Right ventricle myocardium superior (tissue), 1 donor: ENCODE data around the gene FAM72B. TPM values are rescaled to one million over a fixed set of nuclear protein-coding genes. Genes with fewer than 3 reads are reported as not detected.
"Not testable (repeated sequence)": the region's sequence is repeated elsewhere in the genome, so short reads cannot be mapped to it uniquely, and the experiment has no call there.

ENCODE experiments used
- ATAC-seq: fragments of 200-7000 bp; cut with Tn5 transposase; one replicate; pipeline ENCODE4 v1.9.1; 2020; ENCODE audit warnings: mild to moderate bottlenecking; ENCODE audit not compliant: poor library complexity
- DNase-seq: peaks from one replicate; pipeline ENCODE4 v3.0.0-alpha.2; 2020
- intact Hi-C: fragments of 100-400 bp; cut with DNase I; formaldehyde crosslinking; loops from one replicate; pipeline ENCODE4 v1.11.2; 2022
- long read RNA-seq: library from polyadenylated mRNA; unstranded; transcript quantifications from one replicate; pipeline ENCODE4 v2.0.0, GENCODE V29; 2021
- total RNA-seq: library from RNA; stranded (reverse); fragmentation: NEBNext Ultra II Directional; extraction: Animal tissue kit (Norgen Biotek cat#: 25700); gene quantifications from one replicate; pipeline ENCODE4 v1.2.1, GENCODE V29; 2021
- donor health status: DM: no; HTN: yes; CAD: no; lungs with severe emphysema.

The FAM72B gene
- not detected for total RNA-seq
- long read RNA-seq, partial matches to known transcripts, result 0 of 2 reads
- long read RNA-seq, other reads (novel, unspliced or antisense), result 0 of 2 reads

DNA sequence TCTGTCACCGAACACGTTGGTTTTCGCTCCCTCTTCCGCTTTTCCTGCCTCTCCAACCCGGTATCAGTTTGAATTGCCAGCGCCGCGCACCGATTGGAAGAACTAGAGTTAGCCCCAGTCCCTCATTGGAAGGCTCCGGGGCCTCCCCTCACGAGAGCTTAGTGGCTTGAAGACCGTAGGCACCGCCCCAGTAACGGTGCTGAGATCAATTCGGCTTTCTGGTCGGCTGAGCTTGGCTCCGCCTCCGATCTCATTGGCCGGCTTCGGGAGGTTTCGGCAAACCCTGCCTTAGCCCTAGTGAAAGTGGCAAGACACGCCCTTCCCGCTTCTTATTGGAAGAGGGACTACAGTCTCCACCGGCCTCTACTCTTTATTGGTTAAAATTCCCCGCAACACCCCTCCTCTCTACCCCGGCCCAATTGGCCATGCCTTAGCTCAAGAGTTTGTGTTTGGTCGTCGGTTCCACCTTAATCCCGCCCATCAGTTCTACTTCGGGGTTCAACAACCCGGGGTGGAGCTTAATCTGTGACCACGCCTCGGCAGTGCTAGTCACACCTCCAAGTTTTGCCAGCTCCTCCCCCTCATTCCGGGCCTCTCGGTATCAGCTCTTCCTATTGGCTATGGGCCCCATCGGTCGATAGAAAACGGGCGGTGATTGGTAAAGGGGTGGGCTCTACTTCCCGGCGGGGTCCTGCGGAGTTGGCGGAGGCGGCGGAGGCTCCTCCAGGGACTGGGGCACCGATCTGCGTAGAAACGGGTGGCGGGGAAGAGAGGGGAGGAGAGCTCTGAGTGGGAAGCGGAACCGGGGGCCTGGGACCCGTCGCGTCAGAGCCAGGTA lies at the start of gene FAM72B, which contains the start of gene SRGAP2C:
Gene FAM72B (minus strand): TSS at position 51 of the 838 bp plus-strand sequence. CDS start 851 bp downstream, outside the sequence.
Gene SRGAP2C (plus strand): TSS at position 686 of the 838 bp plus-strand sequence. CDS start 2,472 bp downstream, outside the sequence.
- peak; percentile 89 for ATAC-seq
- peak; percentile 93 for DNase-seq
- intact Hi-C loops, result not testable (repeated sequence)

DNA sequence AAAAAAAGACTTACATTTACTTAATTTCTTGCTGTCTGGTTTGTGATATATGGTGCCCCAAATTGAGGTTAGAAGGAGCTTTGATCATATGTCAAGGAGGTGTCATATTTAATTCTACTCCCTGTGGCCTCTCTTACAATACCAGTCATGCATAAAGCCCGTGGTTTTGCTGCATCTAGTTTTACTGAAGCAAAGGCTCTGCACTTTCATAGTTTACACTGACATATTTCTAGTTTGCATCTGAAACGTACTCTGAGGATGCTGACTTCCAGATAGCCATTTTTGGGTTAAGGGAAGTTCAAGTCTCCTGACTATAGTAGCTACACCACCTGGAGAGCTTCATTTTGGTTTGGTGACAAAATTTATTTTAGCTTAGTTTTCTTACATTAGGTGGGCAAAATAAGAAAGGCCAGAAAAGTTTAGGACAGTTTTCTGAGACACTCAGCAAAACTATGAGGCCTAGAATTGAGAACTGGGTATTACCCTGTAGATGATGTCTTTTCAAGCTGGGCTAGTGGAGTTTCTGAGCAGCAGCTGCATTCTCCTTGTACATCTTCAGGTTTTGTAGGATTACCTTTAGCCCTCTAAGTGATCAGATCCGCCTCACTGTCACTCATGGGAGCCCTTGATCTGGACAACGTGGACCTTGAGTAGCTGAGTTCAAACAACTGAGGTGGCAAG lies 48.4 kb upstream of the FAM72B start:
- DNase-seq, result not testable (repeated sequence)

DNA sequence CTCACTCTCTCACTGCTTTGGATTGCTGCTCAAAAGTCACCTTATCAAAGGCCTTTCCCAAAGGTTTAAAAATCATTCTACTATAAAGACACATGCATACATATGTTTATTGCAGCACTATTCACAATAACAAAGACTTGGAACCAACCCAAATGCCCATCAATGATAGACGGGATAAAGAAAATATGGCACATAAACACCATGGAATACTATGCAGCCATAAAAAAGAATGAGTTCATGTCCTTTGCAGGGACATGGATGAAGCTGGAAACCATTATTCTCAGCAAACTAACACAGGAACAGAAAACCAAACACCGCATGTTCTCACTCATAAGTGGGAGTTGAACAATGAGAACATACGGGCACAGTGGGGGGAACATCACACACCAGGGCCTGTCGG lies 46.5 kb upstream of the FAM72B start:
- DNase-seq, intact Hi-C loops, ATAC-seq: not testable (repeated sequence)

More for the DNA sequence above, 48.4 kb upstream of the FAM72B start:
- intact Hi-C loops, ATAC-seq: not testable (repeated sequence)

DNA sequence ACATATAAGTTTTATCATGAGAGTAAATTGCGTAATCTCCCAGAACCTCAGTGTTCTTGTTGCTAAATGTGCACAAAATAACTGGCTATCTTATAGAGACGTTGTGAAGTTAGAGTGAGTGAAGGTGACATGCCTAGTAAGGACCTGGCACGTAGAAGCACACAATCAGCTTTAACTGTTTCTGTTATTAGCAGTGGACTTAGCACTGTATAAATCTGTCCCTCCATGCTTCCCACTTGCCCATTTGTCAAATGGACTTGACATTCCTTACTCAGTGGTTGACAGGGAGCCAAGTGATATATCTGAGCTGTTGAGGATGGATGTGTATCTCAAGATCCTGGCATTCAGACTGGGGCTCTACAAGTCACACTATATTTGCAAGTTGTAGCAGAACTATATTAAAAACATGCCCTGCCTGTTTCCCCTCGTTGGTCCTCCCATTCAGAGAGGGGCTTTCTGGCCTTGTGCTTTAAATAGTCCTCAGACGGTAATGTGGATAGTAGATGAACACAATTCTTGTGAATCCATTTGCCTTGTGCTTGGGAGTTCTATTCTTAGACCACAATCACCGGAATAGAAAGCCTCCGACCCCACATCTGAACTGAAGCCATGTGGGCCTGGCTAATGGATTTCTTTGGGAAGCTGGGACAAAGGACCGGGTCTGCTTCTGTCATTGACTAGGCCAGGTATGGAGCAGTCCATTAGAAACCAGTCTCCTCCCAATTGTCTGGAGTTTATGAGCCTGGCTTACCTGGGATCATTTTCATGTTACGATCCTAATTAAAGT lies 43.6 kb upstream of the FAM72B start:
- intact Hi-C loops, DNase-seq: not testable (repeated sequence)
- ATAC-seq, result peak; percentile 58

DNA sequence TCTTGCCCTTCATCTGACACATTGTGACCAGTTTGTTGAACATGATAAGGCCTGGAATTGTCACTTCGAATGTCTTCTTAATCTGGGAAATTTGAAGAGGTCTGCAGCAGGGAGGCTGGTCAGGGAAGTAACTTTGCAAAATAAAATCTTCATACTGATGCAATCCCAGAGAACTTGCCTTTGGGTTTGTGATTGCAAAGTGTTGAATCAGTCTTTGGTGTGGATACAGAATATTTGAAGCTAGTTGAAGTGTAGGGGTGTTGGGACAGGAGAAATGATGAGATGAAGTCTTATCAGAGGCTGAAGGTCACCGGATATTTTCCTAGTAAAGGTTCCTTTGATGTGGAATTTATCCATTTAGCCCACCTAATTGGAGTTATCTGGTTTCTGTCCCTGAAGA lies 42.8 kb upstream of the FAM72B start:
- DNase-seq, ATAC-seq, intact Hi-C loops: not testable (repeated sequence)

DNA sequence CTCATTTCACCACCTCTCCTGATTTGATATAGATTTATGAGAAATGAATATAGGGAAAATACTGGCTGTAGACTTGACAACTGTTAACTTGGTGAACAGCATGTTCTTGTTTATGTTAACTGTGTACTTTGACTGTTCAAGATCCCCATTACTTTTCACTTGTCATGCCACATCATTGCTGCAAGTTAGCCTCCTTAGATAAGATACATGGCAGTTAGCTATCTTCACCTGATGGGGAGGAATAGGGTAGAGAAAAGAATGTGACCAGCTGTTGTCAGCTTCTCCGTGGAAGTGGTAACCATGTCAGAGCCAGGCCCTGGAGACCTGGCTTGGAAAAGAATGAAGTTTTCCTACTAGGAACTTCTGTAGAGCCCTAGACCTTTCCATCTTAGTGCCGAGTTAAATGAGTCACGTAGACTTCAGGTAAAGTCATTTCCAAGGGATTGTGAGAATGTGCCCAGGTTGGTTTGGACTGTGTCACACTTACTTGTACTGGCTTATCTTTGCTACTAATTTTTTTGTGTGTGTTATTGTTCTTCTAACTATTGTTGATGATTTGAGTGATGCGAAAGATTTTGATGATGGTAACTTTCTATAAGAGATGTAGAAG lies 42.3 kb upstream of the FAM72B start:
- DNase-seq, intact Hi-C loops, ATAC-seq: not testable (repeated sequence)

DNA sequence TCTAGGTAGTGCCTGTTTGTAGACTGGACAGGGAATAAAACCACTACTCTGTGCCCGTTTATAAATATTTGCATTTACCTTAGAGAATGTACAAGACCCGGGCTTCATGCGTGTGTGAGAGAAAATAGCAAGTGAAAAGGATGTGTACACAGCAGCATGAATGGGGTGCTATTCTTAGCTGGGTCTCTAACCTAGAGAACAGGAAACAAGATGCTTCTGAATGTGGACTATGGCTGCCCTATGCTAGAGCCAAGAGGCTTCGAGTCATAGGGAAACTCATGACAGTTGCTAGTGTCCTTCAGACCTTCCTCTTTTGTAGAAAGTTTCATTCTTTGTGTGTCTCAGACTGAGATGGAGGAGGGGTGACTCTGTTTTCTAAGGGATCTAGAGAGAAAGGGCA lies 40.6 kb upstream of the FAM72B start:
- DNase-seq, intact Hi-C loops: not testable (repeated sequence)
- peak; percentile 80 for ATAC-seq

DNA sequence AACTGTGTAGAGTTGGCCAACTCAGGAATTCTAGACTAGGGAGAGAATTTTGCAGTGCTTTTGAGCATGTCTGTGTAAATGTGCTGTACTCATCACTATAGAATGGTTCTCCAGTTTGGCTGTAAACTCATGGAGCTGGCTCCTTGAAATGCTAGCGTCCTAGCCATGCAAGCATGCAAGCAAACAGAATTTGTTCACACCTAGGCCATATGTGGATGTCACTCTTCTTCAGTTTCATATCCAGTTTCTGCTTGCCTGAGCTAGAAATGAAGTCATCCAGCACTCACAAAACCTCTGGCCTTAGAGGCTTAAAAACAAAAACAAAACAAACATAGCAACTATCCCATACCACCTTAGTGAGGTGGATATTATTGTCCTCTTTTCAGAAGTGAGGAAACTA lies 37.6 kb upstream of the FAM72B start:
- ATAC-seq, DNase-seq, intact Hi-C loops: not testable (repeated sequence)

DNA sequence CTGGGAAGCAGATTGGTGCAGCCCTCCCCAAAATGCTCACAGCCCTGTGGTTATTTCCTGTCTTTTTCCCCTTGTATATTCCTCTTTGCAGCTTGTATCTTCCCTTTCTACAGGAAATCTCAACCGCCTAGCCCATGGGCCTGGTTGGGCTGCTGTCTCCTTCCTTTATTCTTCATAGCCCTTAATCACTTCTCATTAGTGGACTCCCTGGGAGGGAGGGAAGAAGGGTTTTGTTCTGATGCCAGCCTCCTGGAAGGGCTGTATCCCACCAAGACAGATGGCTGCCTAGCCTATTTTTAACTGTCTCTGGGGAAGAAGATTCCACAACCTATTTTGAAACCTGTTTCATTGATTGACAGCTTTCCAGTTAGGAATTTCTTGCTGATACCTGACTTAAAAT lies 32.5 kb upstream of the FAM72B start:
- intact Hi-C loops, ATAC-seq, DNase-seq: not testable (repeated sequence)

DNA sequence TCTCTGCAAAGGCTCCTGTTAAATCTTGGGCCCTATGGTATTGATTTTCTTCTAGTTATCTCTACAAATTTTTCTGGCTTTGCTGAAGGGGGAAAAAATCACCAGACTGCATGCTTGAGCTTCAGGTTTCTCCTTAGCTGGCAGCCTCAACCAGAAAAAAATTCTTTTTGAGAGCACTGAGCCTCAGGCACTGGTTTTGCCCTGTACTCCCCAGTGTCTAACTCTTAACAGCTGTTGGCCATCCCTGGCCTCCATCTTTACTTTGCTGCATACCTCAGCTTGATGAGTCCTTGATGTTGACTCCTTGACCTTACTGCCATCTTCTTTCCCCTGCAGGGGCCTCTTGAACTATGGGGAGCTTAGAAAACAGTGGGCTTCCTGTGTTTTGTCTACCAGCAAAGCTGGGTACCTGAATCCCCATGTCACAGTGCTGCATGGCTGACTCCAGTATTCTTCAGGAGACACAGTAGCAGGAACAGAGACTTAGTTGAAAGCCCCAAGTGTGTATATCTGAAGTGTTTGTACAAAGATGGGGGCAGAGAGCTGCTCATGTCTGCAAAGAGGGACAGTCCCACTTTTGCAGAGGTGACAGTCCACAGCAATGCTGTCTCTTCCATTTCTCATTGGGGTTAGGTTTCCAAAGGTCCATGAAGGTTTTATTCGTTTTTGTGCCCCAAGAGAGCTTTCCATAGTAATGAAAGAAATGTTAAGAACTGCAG lies 31.7 kb upstream of the FAM72B start:
- DNase-seq, result not testable (repeated sequence)

DNA sequence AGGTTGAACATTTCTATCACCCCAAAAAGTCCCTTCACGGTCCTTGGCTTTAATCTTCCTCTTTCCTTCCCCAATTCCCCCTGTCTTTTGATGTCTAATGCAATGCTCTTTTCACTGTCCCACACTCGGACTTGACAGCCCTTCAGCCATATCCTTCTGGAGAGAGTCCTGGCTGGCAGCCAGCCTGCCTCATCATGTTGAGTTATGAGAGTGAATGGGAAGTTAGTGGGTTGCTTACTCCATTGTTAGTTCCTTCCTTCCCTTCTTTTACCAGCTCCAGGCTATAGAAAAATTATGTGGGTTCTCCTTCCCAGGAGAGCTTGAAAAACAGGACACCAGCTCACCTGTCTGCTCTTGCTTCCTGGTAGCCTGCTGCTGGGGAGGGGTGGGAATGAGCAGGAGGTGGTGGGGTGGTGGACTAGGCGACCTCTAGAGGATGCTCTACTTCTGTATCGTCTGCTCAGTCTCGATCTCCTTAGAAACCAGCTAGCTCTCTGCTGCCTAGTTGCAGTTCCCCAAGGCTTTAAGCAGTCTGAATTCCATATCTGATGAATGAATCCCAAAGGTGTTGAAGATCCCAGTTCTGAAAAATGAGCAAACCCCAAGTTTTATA lies 30.5 kb upstream of the FAM72B start:
- ATAC-seq, result peak; percentile 82
- DNase-seq, intact Hi-C loops: not testable (repeated sequence)

More for the DNA sequence above, 31.7 kb upstream of the FAM72B start:
- ATAC-seq, intact Hi-C loops: not testable (repeated sequence)

DNA sequence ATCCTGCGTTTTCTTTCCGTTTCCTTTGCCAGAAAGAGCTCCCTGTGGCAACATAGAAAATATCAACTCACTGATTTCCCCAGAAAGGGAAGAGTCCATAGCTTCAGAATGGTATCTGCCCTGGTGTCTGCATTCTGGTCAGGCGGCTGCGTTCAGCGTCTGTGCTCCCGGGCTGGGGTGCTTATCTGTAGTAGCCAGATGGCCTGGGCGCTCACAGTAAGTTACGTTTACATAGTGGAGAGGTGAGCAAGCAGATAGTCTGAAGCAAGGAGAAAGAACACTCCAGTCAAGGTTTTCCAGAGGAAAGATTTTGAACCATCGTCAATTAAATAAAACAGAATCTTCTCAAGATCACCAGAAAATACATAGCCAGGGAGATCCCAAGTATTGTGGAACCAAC lies 29.4 kb upstream of the FAM72B start:
- ATAC-seq, intact Hi-C loops, DNase-seq: not testable (repeated sequence)

DNA sequence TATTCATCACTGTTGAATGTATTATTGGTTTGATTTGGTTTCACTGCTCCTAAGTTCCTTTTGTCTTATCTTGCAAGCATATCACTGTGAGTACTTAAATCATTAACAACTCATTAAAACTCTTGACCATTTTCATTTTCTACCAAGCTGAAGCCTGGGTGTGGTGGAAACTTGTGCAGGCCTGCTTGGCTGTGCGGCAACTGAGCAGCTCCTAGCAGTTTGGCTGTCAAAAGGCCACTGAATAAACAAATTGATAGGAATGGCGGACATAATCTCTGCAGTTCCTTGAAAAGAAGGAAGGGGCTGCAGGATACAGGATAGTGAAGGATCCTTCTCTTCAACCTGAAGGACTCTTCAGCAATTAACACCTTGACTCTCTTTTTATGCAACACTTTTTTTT lies 26.6 kb upstream of the FAM72B start:
- DNase-seq, intact Hi-C loops, ATAC-seq: not testable (repeated sequence)

DNA sequence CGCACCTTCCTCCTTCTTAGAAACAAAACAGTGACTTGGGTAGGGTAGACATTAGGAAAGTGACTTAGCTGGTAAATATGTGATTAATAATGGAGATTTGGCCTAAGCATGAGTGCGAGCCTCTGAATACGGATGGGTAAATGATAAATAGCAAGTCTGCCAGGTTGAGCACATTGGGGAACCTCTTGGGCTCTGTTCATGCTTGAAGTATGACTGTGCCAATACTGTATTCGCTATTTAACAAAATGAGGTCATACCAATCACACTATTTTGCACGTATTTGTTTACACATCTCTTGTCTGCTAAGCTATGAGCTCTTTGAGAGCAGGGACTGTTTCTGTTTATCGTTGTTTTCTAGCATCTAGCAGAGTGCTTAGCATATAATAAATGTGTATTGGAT lies 24.2 kb upstream of the FAM72B start:
- intact Hi-C loops, ATAC-seq, DNase-seq: not testable (repeated sequence)

DNA sequence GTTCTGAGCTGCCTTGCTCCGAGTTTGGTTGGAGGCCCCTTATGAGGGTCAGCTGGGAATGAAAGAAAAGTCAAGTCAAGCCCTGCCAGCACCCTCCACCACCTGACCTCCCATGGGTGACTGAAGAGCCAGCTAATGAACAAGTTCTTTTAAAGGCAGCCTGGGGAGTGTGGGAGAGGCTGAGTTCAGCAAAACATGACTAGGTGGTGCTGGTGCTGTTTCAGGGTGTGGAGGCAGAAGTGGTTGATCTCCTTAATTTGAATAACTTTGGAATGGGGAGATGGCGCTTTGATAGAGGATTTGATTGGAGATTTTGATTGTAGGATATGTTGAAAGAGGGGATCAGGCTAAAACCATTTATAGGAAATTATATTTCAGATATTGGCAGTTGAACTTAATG lies 23.2 kb upstream of the FAM72B start:
- ATAC-seq, DNase-seq, intact Hi-C loops: not testable (repeated sequence)

DNA sequence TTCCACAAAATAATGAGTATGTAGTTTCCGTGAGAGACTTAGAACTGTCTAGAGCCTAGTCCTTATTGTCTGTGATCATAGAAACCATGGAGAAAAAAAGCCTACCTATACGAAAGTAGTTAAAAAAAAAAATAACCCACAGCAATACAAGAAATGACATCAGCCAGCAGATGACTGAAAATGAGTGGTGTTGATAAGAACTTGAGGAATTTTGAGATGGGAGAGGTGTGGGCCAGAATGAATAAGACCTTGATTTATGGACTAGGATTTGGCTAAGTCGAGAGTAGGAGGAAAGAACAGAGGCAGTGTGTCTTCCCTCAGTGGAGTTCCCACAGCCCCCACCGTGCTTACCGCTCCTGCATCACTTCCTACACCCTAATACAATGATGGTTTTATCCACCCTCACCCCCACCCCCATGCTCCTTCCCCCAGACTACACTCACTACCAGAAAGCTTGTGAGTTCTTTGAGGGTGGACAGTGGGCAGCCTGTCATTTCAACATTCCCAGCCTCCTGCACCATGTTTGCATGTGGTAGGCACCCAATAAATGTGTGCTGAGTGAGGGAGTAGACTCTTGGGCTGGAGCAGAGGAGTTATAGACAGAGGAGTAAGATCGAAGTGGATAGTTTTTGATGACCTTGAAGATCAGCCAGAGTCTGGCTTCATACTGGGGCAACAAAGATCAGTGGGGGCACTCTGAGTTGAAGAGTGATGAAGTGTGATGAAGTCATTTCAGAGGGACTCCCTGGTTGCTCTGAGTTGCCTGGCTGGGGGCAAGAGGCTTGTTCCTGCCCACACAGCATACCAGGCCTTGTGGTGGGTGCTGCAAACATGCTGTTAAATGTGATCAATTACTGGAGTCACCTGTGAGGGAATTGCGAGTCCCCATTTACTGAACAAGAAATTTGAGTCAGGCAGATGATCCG lies 21.9 kb upstream of the FAM72B start:
- ATAC-seq, intact Hi-C loops, DNase-seq: not testable (repeated sequence)
